Endothelial cell (in vitro differentiated cells): ENCODE measurements around the gene PEX10. TPM values are rescaled to one million over a fixed set of nuclear protein-coding genes. Genes with fewer than 3 reads are reported as not detected.

Experiments
- DNase-seq: peaks from one replicate; pipeline ENCODE4 v3.0.0; 2021; ENCODE audit warnings: low spot score
- H3K27ac Mint-ChIP-seq: one replicate; pipeline ENCODE4 v1.8.0; 2021; ENCODE audit warnings: mixed read lengths, inconsistent platforms; ENCODE audit not compliant: unreplicated experiment
- H3K27me3 Mint-ChIP-seq: one replicate; pipeline ENCODE4 v1.8.0; 2021; ENCODE audit warnings: mild to moderate bottlenecking, moderate library complexity, mixed read lengths, inconsistent platforms; ENCODE audit not compliant: unreplicated experiment
- H3K36me3 Mint-ChIP-seq: one replicate; pipeline ENCODE4 v1.8.0; 2021; ENCODE audit warnings: mild to moderate bottlenecking, low read depth, mixed read lengths, inconsistent platforms; ENCODE audit not compliant: unreplicated experiment
- H3K4me1 Mint-ChIP-seq: one replicate; pipeline ENCODE4 v1.8.0; 2021; ENCODE audit warnings: mild to moderate bottlenecking, mixed read lengths, inconsistent platforms; ENCODE audit not compliant: unreplicated experiment
- H3K4me3 Mint-ChIP-seq: one replicate; pipeline ENCODE4 v1.8.0; 2021; ENCODE audit warnings: mild to moderate bottlenecking, mixed read lengths, inconsistent platforms; ENCODE audit not compliant: unreplicated experiment
- H3K9me3 Mint-ChIP-seq: one replicate; pipeline ENCODE4 v1.8.0; 2021; ENCODE audit warnings: mixed read lengths, inconsistent platforms; ENCODE audit not compliant: unreplicated experiment
- CTCF ChIP-seq: fragments of 200-600 bp; sonication (generic); IDR thresholded peaks from one replicate; pipeline ENCODE4 v1.5.0; 2021; ENCODE audit warnings: antibody characterized with exemption; ENCODE audit not compliant: unreplicated experiment
- total RNA-seq: library from RNA; stranded (reverse); fragmentation: NEBNext Ultra II Directional; extraction: Animal tissue kit (Norgen Biotek cat#: 25700); gene quantifications from one replicate; pipeline ENCODE4 v1.2.1, GENCODE V29; 2021; ENCODE audit not compliant: unreplicated experiment

PEX10 gene
- total RNA-seq, 1 donor from 2014 or later, result 25.4 TPM

GRCh38 chr1:2415801-2416208 is 3.4 kb upstream of the PEX10 start:
- no peaks in the 10 kb centered on the region for H3K36me3 Mint-ChIP-seq
- no peaks in the 10 kb centered on the region for H3K9me3 Mint-ChIP-seq
- no peak for DNase-seq
- H3K27ac Mint-ChIP-seq, result no peak overlapping the region
- TF ChIP-seq CTCF, result no peak
- H3K4me3 Mint-ChIP-seq, result no peak overlapping the region
- H3K4me1 Mint-ChIP-seq, result peaks cover 4% of the 10 kb centered on the region
- H3K27me3 Mint-ChIP-seq, result peaks cover 11% of the 10 kb centered on the region

GRCh38 chr1:2415337-2415736 is 3.0 kb upstream of the PEX10 start:
- peaks cover 4% of the 10 kb centered on the region for H3K4me1 Mint-ChIP-seq
- peaks cover 3% of the 10 kb centered on the region for H3K36me3 Mint-ChIP-seq
- no peak overlapping the region for H3K27ac Mint-ChIP-seq
- H3K9me3 Mint-ChIP-seq, result no peaks in the 10 kb centered on the region
- H3K4me3 Mint-ChIP-seq, result no peak overlapping the region
- TF ChIP-seq CTCF, result no peak
- DNase-seq, result no peak
- H3K27me3 Mint-ChIP-seq, result peaks cover 9% of the 10 kb centered on the region

GRCh38 chr1:2414297-2414958 is 2.1 kb upstream of the PEX10 start:
- peaks cover 11% of the 10 kb centered on the region for H3K27me3 Mint-ChIP-seq
- DNase-seq, result peak; percentile 76
- no peaks in the 10 kb centered on the region for H3K9me3 Mint-ChIP-seq
- peaks cover 4% of the 10 kb centered on the region for H3K4me1 Mint-ChIP-seq
- H3K4me3 Mint-ChIP-seq, result peak overlapping the region; percentile 79
- H3K36me3 Mint-ChIP-seq, result peaks cover 3% of the 10 kb centered on the region
- H3K27ac Mint-ChIP-seq, result no peak overlapping the region
- TF ChIP-seq CTCF, result peak; percentile 84

- peaks cover 7% of the 10 kb centered on the region for H3K36me3 Mint-ChIP-seq
- peaks cover 12% of the 10 kb centered on the region for H3K27me3 Mint-ChIP-seq
- DNase-seq, result no peak
- TF ChIP-seq CTCF, result no peak
- peak overlapping the region; percentile 79 for H3K4me3 Mint-ChIP-seq
- no peak overlapping the region for H3K27ac Mint-ChIP-seq
- no peaks in the 10 kb centered on the region for H3K9me3 Mint-ChIP-seq
- H3K4me1 Mint-ChIP-seq, result peaks cover 4% of the 10 kb centered on the region
Measured at GRCh38 chr1:2413495-2414296, 1.3 kb upstream of the PEX10 start.
